ENCODE data around the gene ABHD6. TPM values are rescaled to one million over a fixed set of nuclear protein-coding genes. Genes with fewer than 3 reads are reported as not detected.

Gene ABHD6
- total RNA-seq, 1 experiment from 2014 or later = 2.2 TPM

GRCh38 chr3:58217209-58217811 is 20.3 kb upstream of the ABHD6 start:
- H2BK120ac ChIP-seq (ENCODE audit: low read depth, low read length, poor library complexity, severe bottlenecking) = no peak overlapping the region
- WGBS (ENCODE audit: extremely low coverage, insufficient read length, low lambda C conversion rate) = no CpG with 5 or more reads among the region's 15 CpGs
- peak overlapping the region; percentile 74 for H3K4me2 ChIP-seq (ENCODE audit: insufficient read depth, insufficient read length, low read length)
- H3K27ac Mint-ChIP-seq = peak overlapping the region in 1 of 3 experiments; percentile 8; a peak in 2 of 7 replicates
- peaks cover 11 to 13% of the 10 kb centered on the region in 2 experiments for H3K4me1 Mint-ChIP-seq
- no peak overlapping the region for H3K4ac ChIP-seq (ENCODE audit: low read depth, low read length)
- peak overlapping the region; percentile 35 for H3K18ac ChIP-seq (ENCODE audit: insufficient read length, low read depth, low read length)
- H2AK5ac ChIP-seq (ENCODE audit: insufficient read length, low read length) = no peak overlapping the region
- H3K14ac ChIP-seq (ENCODE audit: insufficient read depth, low read length) = 0 out of 2 replicates have a peak overlapping the region, but pooled peaks have one; percentile 24
- no peak overlapping the region for H3K56ac ChIP-seq (ENCODE audit: insufficient read length, low read depth, low read length)
- no peak overlapping the region for H3T11ph ChIP-seq (ENCODE audit: low read length)
- no peaks in the 10 kb centered on the region for H3K9me3 ChIP-seq (ENCODE audit: control insufficient read depth, low read depth, low read length)
- H3K79me2 ChIP-seq (ENCODE audit: insufficient read depth, low read length) = no peaks in the 10 kb centered on the region
- H4K8ac ChIP-seq (replicated peaks; ENCODE audit: insufficient read length, low read depth, low read length) = no peak overlapping the region
- H4K20me1 ChIP-seq (ENCODE audit: control insufficient read depth, insufficient read depth, insufficient read length) = no peaks in the 10 kb centered on the region
- H4K91ac ChIP-seq (ENCODE audit: insufficient read length, low read depth, low read length) = no peak overlapping the region
- H3K27me3 Mint-ChIP-seq (ENCODE audit: low read depth) = peaks cover 23% of the 10 kb centered on the region
- H2AFZ ChIP-seq (ENCODE audit: low read length) = no peak overlapping the region
- no peak overlapping the region for H3K27ac ChIP-seq (ENCODE audit: insufficient read length, low read depth, low read length)
- H3K4me3 Mint-ChIP-seq = peak overlapping the region; percentile 24 to 67; a peak in 4 of 5 replicates
- no peak overlapping the region for H2BK15ac ChIP-seq (ENCODE audit: low read depth, low read length)
- H2BK5ac ChIP-seq (ENCODE audit: insufficient read length, low read length) = no peak overlapping the region
- H3K4me1 ChIP-seq (ENCODE audit: insufficient read depth, low read length) = no peaks in the 10 kb centered on the region; the same call in 1 of the 2 replicates
- no peaks in the 10 kb centered on the region for H3K9me3 Mint-ChIP-seq
- H2BK12ac ChIP-seq (ENCODE audit: insufficient read length, low read depth, low read length) = no peak overlapping the region
- no peaks in the 10 kb centered on the region for H3K27me3 ChIP-seq (ENCODE audit: insufficient read depth, low read length)
- no peak overlapping the region for H3K9ac ChIP-seq (ENCODE audit: extremely low read depth, insufficient read length, low read length)
- DNase-seq = peak; percentile 89
- no peaks in the 10 kb centered on the region for H3K36me3 Mint-ChIP-seq (ENCODE audit: insufficient read depth in 1 of 3, low read depth in 3 of 3)
- H3K79me1 ChIP-seq (ENCODE audit: insufficient read depth, low read depth, low read length, poor library complexity, severe bottlenecking) = no peaks in the 10 kb centered on the region
- no peak overlapping the region for H4K5ac ChIP-seq (ENCODE audit: insufficient read length, low read depth, low read length)
- no peak overlapping the region for H3K23ac ChIP-seq (ENCODE audit: insufficient read length, low read depth, low read length)
- no peaks in the 10 kb centered on the region for H3K23me2 ChIP-seq (ENCODE audit: insufficient read length, low read depth, low read length, poor library complexity, severe bottlenecking)
- TF ChIP-seq CTCF (conservative IDR thresholded peaks at IDR 0.05) = peak; percentile 90
- H2BK20ac ChIP-seq (ENCODE audit: low read depth, low read length, poor library complexity, severe bottlenecking) = no peak overlapping the region

Data from H9 (cell line).